HG03045 (cell line): Measurements from ENCODE around the gene PPL.
A peak's percentile ranks its signal among the peaks of the same experiment; 100 is the strongest.

Experiments used
- ATAC-seq: cut with Tn5 transposase; IDR thresholded peaks from one replicate; pipeline ENCODE4 v1.9.1; 2021; ENCODE audit warnings: mild to moderate bottlenecking, moderate library complexity; ENCODE audit not compliant: unreplicated experiment

The PPL gene

DNA sequence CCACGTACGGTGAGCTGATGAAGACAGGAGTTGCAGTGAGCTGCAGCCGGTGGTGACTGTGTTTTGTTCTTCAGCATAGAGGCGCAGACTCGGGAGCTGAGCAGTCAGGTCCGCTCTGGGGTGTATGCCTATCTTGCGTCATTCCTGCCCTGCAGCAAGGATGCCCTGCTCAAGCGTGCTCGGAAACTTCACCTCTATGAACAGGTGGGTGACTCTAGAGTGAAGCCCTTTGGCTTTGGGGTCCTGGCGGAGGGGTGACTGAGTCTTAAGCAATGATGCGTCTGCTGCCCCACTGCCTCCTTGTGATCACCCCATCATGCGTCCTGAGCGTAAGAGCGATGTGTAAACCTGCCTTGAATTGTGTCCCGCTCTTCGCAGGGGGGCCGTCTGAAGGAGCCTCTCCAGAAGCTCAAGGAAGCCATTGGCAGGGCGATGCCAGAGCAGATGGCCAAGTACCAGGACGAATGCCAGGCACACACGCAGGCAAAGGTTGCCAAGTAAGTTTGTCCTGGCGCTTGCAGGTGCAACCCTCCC, 66.7 kb downstream of the PPL start:
- ATAC-seq, result no peak

DNA sequence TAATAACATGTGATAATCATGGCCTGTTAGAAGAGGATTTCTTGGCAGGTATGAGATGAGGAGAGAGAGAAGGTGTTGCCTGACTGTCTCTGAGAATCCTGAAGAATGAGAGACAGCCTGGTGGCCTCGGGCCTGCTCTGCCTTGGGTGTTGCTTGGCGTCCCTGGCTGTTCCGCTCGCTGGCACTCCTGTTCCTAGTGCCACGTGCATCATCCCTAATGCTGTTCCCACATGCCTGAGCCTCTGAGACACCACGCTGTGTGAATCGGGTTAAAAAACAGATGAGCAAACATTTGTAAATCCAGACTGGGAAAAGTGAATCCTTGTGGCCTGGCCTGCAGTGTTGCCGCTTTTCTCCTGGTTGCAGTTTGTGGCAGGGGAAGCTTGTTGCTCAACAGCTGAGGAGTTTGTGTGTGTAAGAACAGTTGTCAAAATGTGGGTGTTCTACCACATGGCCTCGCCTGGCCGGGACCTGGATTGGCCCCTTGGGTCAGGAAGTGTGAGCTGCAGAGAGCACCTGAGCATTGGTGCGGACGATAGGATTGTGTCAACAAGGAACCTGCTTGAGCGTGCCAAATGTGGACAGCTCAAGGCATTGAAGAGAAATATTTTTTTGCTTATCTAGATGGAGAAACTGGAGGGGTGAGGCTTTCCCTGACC, 67.7 kb downstream of the PPL start:
- ATAC-seq, result no peak

- no peak for ATAC-seq
Measured at GRCh38 chr16:4868535-4868934, 68.4 kb downstream of the PPL start.

DNA sequence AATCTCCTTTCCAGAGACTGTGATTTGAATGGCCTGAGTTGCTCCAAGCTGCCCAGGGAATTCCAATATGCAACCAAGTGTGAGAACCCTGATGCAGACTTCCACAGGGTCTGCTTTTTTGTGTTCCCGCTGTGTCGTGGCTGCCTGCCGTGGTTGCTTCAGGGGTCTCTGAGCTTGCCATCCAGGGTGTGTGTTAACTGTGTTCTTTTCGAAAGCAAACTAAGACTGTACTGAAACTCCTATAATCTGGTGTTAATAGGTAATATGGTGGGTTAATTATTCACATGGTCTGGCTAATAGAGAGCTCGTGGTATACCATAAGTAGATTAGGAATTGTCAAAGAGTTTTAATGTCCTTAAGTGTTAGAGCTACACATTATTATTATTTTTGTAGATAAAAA, 68.9 kb downstream of the PPL start:
- ATAC-seq, result no peak

DNA sequence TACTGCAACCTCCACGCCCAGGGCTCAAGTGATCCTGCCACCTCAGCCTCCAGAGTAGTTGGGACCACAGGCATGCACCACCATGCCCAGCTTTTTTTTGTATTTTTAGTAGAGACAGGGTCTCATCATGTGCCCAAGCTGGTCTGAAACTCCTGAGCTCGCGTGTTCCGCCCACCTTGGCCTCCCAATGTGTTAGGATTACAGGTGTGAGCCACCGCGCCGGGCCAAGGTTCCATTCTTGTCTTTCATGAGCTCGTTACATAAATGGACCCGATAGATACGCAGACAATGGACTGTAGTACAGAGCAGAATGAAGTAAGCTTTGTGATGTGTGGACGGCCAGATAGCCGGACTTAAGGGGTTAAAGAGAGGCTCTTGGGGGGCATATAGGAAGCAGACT, 70.4 kb downstream of the PPL start:
- no peak for ATAC-seq

DNA sequence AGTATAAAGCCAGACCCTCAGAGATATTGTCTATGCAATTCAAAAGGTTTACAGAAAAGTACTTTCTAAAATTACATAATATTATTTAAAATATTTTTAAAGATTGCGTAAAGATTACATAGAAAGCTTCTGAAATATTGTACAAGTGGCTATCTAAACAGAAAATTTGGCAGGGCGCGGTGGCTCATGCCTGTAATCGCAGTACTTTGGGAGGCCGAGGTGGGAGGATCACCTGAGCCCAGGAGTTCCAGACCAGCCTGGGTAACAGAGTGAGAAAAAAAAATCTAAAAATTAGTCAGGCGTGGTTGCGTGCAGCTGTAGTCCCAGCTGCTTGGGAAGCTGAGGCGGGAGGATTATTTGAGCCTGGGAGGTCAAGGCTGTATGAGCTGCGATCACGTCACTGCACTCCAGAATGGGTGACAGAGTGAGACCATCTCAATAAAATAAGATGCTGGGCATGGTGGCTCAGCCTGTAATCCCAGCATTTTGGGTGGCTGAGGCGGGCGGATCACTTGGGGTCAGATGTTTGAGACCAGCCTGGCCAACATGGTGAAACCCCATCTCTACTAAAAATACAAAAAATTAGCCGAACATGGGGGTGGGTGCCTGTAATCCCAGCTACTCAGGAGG, 71.6 kb downstream of the PPL start:
- ATAC-seq, result no peak

DNA sequence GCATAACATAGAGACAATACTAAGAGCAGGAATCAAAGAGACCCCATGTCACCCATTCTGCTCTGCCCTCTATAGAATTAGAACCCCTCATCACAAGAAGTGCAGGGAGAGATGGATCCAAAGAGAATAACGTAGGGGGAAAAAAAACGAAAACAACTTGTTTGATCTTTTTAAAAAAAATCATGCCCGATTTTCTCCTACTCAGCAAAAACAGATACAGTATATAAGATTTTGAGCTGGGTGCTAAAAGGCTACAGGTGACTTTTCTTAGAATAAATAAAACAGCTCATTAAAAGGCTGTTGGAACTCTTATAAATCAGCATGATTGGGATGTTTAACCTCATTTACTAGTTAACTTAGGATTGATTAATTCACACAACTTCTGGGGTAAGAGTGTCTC, 72.2 kb downstream of the PPL start:
- no peak for ATAC-seq

GRCh38 chr16:4862639-4863038, 74.3 kb downstream of the PPL start:
- no peak for ATAC-seq

- no peak for ATAC-seq
Measured at GRCh38 chr16:4860727-4861342, 76.1 kb downstream of the PPL start.

- no peak for ATAC-seq
Measured at GRCh38 chr16:4859900-4860255, 77.1 kb downstream of the PPL start.

GRCh38 chr16:4859190-4859899, 77.6 kb downstream of the PPL start:
- no peak for ATAC-seq

DNA sequence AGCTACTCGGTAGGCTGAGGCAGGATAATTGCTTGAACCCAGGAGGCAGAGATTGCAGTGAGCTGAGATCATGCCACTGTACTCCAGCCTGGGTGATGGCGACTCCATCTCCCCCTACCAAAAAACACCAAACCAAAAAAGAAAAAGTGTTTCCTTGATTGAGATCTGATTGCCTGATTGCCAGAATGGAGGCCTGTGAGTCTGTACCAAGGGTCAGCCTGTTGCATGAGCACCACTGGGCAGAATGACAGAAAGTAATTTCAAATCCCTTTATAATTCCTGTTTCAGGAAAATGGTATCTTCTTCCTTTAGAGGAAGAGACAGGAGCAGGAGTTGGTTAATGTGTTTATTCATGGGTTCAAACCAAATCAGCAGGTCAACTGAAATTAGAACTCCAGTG, 81.1 kb downstream of the PPL start:
- no peak for ATAC-seq

- ATAC-seq, result no peak
Measured at GRCh38 chr16:4855371-4855770, 81.6 kb downstream of the PPL start.

- no peak for ATAC-seq
Measured at GRCh38 chr16:4852221-4852872, 84.6 kb downstream of the PPL start.

GRCh38 chr16:4850211-4850610, 86.7 kb downstream of the PPL start:
- ATAC-seq, result no peak

- peak; percentile 30 for ATAC-seq
Measured at GRCh38 chr16:4847774-4848587, 89.0 kb downstream of the PPL start.

DNA sequence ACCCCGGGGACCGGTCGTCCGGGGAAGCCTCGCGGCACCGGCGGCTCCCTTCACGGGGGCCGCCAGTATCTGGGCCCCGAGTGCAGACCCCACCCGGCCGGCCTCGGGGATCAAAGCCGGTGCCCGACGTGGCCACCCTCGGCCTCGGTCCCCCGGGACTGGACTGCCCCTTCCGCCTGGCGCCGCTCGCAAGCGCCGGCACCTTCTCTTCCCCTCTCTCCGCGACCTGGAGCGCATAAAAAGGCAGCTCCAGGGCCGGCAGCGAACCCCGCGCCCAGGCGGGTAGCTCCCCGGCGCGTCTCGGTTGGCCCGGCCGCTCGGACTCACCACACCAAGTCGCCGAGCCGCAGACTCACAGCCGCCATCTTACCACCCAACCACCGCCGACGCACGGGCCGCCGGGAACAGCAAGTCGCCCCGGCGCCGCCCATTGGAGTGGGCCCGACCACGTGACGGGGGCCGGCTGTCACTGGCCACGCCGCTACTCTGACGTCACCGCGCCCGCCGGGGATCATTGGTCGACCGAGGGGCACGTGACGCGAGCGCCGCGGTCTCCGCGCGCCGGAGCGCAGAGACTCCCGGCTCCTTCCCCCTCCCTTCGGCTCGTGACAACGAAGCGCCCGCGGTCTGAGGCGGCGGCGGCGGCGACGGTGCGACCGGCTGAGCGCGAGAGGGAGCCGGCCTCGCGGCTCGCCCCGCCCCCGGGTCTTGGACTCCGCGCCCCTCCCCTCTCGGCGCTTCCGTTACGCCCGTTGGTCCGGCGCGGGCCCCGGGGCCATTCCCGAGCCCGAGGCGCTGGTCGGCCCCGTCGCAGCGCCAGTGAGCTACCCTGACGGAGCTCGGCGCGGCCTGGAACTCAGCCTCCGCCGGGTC, 89.8 kb downstream of the PPL start, which contains the start of the genes GLYR1 and UBN1:
TSS of gene GLYR1 (minus strand) at position 388 of the 873 bp plus-strand sequence. CDS start at position 365, 23 bp downstream.
TSS of gene UBN1 (plus strand) at position 581 of the 873 bp plus-strand sequence. CDS start 5,437 bp downstream, outside the sequence.
- peak; percentile 87 for ATAC-seq

- ATAC-seq, result peak; percentile 17
Measured at GRCh38 chr16:4846503-4846900, 90.4 kb downstream of the PPL start.

GRCh38 chr16:4840984-4841383, 96.0 kb downstream of the PPL start:
- no peak for ATAC-seq
